Neuronal stem cell (in vitro differentiated cells): Measurements from ENCODE around the gene JAK1.

Source experiments
- DNase-seq: peaks from one replicate; pipeline ENCODE4 v3.0.0-alpha.2; 2013; ENCODE audit warnings: low spot score
- H2AFZ ChIP-seq: one replicate; pipeline ENCODE4 v1.6.1; 2013; ENCODE audit warnings: mild to moderate bottlenecking, low read length, inconsistent platforms
- H2AK5ac ChIP-seq: 2 replicates; pipeline ENCODE4 v1.6.1; 2013; ENCODE audit warnings: low read depth, mild to moderate bottlenecking, inconsistent platforms, low read length, moderate library complexity, mixed read lengths
- H2BK120ac ChIP-seq: 2 replicates; pipeline ENCODE4 v1.6.1; 2013; ENCODE audit warnings: low read depth, mild to moderate bottlenecking, inconsistent platforms, low read length, moderate library complexity, mixed read lengths
- H2BK12ac ChIP-seq: one replicate; pipeline ENCODE4 v1.6.1; 2013; ENCODE audit warnings: low read length, inconsistent platforms
- H2BK15ac ChIP-seq: 2 replicates; pipeline ENCODE4 v1.6.1; 2013; ENCODE audit warnings: mild to moderate bottlenecking, low read length, inconsistent platforms, mixed read lengths
- H2BK5ac ChIP-seq: one replicate; pipeline ENCODE4 v1.6.1; 2013; ENCODE audit warnings: inconsistent platforms, mild to moderate bottlenecking, low read length, moderate library complexity
- H3K14ac ChIP-seq: one replicate; pipeline ENCODE4 v1.6.1; 2013; ENCODE audit warnings: low read length, inconsistent platforms
- H3K18ac ChIP-seq: 2 replicates; pipeline ENCODE4 v1.6.1; 2013; ENCODE audit warnings: low read length, inconsistent platforms
- H3K23ac ChIP-seq: 2 replicates; pipeline ENCODE4 v1.6.1; 2013; ENCODE audit warnings: low read depth, mild to moderate bottlenecking, mixed read lengths, low read length, inconsistent platforms; ENCODE audit not compliant: poor library complexity
- H3K27ac ChIP-seq: replicated peaks from 3 replicates; pipeline ENCODE4 v1.5.1; 2013; ENCODE audit warnings: low read length, inconsistent platforms
- H3K27me3 ChIP-seq, 3 experiments: 2 replicates each; pipeline ENCODE4 v1.6.1; 2013; ENCODE audit warnings: low read length in 3 of 3, mild to moderate bottlenecking in 2 of 3, inconsistent platforms in 1 of 3, low read depth in 1 of 3, mixed read lengths in 1 of 3, moderate library complexity in 1 of 3; ENCODE audit not compliant: control insufficient read depth in 3 of 3, insufficient read depth in 3 of 3
- H3K36me3 ChIP-seq, 2 donors: replicated peaks in 1 of 2; 2 replicates each; pipeline ENCODE4 v1.6.1; 2013; ENCODE audit warnings: low read length in 2 of 2; ENCODE audit not compliant: control insufficient read depth in 2 of 2, insufficient read depth in 2 of 2
- H3K4ac ChIP-seq: 2 replicates; pipeline ENCODE4 v1.6.1; 2013; ENCODE audit warnings: inconsistent platforms, mild to moderate bottlenecking, low read length, moderate library complexity
- H3K4me1 ChIP-seq, 2 donors: 1 replicate in 1 of 2; 2 replicates in 1 of 2; pipeline ENCODE4 v1.6.1; 2013; ENCODE audit warnings: low read length in 2 of 2, low read depth in 1 of 2; ENCODE audit not compliant: control insufficient read depth in 2 of 2, insufficient read depth in 1 of 2
- H3K4me2 ChIP-seq: one replicate; pipeline ENCODE4 v1.6.1; 2013; ENCODE audit warnings: mild to moderate bottlenecking, low read length, inconsistent platforms; ENCODE audit not compliant: insufficient read depth, poor library complexity, severe bottlenecking
- H3K4me3 ChIP-seq, 2 donors: 2 replicates each; pipeline ENCODE4 v1.5.1; 2013; ENCODE audit warnings: low read length in 2 of 2, mild to moderate bottlenecking in 2 of 2, inconsistent platforms in 1 of 2, moderate library complexity in 1 of 2
- H3K79me1 ChIP-seq: one replicate; pipeline ENCODE4 v1.6.1; 2013; ENCODE audit warnings: low read depth, mild to moderate bottlenecking, inconsistent platforms, low read length, moderate library complexity
- H3K9ac ChIP-seq: one replicate; pipeline ENCODE4 v1.6.1; 2013; ENCODE audit warnings: mild to moderate bottlenecking, low read depth, low read length, inconsistent platforms; ENCODE audit not compliant: poor library complexity
- H3K9me3 ChIP-seq, 2 donors: replicated peaks in 1 of 2; 2 replicates each; pipeline versions ENCODE3 to v1.6.1; 2013; ENCODE audit warnings: low read length in 2 of 2, mild to moderate bottlenecking in 2 of 2, inconsistent platforms in 1 of 2, low read depth in 1 of 2, mixed read lengths in 1 of 2, moderate library complexity in 1 of 2; ENCODE audit not compliant: control insufficient read depth in 2 of 2, insufficient read depth in 1 of 2
- H4K8ac ChIP-seq: one replicate; pipeline ENCODE4 v1.6.1; 2013; ENCODE audit warnings: low read depth, mild to moderate bottlenecking, inconsistent platforms, low read length, moderate library complexity
- H4K91ac ChIP-seq: one replicate; pipeline ENCODE4 v1.6.1; 2013; ENCODE audit warnings: low read length, low read depth, mild to moderate bottlenecking, inconsistent platforms; ENCODE audit not compliant: poor library complexity
- WGBS, 2 donors: extraction: QIAGEN DNeasy Blood & Tissue Kit; methylation state at CpG; one replicate each; pipeline ENCODE4 v1.1.7; 2013; ENCODE audit warnings: missing lambda C conversion rate in 2 of 2, mixed read lengths in 1 of 2; ENCODE audit not compliant: insufficient read length in 2 of 2, insufficient replicate concordance in 1 of 2; ENCODE audit errors: extremely low coverage in 2 of 2; 5-methylcytosine and 5-hydroxymethylcytosine counted together

The JAK1 gene

GRCh38 chr1:64841330-64842065 is 124.9 kb downstream of the JAK1 start:
- Histone ChIP-seq H3K4me2 (no peak overlapping the region), H3K4me1 (peaks cover 0 to 17% of the 10 kb centered on the region in 2 donors), H3K18ac (no peak overlapping the region), H2BK5ac (no peak overlapping the region), H3K36me3 (peaks cover 0 to 73% of the 10 kb centered on the region in 2 donors), H3K14ac (no peak overlapping the region), H3K9me3 (no peaks in the 10 kb centered on the region), H2BK12ac (no peak overlapping the region), H2AK5ac (no peak overlapping the region), H3K27me3 (no peaks in the 10 kb centered on the region), H3K4me3 (no peak overlapping the region), H2BK120ac (no peak overlapping the region), H3K23ac (no peak overlapping the region), H3K4ac (no peak overlapping the region), H4K8ac (no peak overlapping the region), H2BK15ac (no peak overlapping the region), H3K27ac (no peak overlapping the region), H4K91ac (no peak overlapping the region), H3K9ac (no peak overlapping the region), H2AFZ (no peak overlapping the region), H3K79me1 (no peaks in the 10 kb centered on the region)
- whole genome bisulfite sequencing, 2 donors: no CpG with 5 or more reads among the region's 6 CpGs
- DNase-seq: no peak

- Histone ChIP-seq H3K4ac (no peak overlapping the region), H3K14ac (no peak overlapping the region), H2BK12ac (no peak overlapping the region), H3K4me1 (peaks cover 0 to 17% of the 10 kb centered on the region in 2 donors), H4K8ac (no peak overlapping the region), H3K36me3 (peaks cover 0 to 76% of the 10 kb centered on the region in 2 donors), H2BK5ac (no peak overlapping the region), H3K18ac (no peak overlapping the region), H3K9ac (no peak overlapping the region), H4K91ac (no peak overlapping the region), H3K4me3 (no peak overlapping the region), H2AFZ (no peak overlapping the region), H3K27ac (no peak overlapping the region), H2BK15ac (no peak overlapping the region), H3K79me1 (no peaks in the 10 kb centered on the region), H3K23ac (no peak overlapping the region), H2AK5ac (no peak overlapping the region), H3K9me3 (no peaks in the 10 kb centered on the region), H3K27me3 (no peaks in the 10 kb centered on the region), H3K4me2 (no peak overlapping the region), H2BK120ac (no peak overlapping the region)
- DNase-seq: no peak
- WGBS, 2 donors: no CpG with 5 or more reads among the region's 15 CpGs
Measured at GRCh38 chr1:64839732-64840405, 126.5 kb downstream of the JAK1 start.

DNA sequence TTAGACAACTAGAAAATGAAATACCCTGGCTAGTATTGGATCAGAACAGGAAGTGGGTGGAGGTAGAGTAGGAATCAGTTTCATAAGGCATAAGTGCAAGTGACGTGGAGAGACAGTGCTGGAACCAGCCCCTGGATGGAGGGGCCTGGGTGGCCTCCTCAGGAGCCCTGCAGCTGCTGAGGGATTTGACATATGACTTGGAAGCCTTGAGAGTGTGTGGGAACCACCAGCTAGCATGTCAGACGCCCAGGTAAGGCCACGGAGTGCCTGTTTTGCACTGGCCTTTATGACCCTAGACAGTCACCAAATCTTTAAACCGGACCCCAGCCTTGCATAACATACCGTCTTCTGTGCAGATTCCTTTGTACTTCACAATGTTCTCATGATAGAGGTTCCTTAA is 127.1 kb downstream of the JAK1 start:
- Histone ChIP-seq H3K27ac (no peak overlapping the region), H2BK15ac (no peak overlapping the region), H3K9ac (peak overlapping the region; percentile 15), H4K91ac (no peak overlapping the region), H3K9me3 (no peaks in the 10 kb centered on the region), H3K23ac (no peak overlapping the region), H4K8ac (no peak overlapping the region), H3K4me2 (no peak overlapping the region), H3K18ac (no peak overlapping the region), H3K4me1 (peaks cover 0 to 17% of the 10 kb centered on the region in 2 donors), H2BK12ac (no peak overlapping the region), H2BK5ac (no peak overlapping the region), H3K4ac (no peak overlapping the region), H3K14ac (no peak overlapping the region), H3K4me3 (no peak overlapping the region), H3K27me3 (no peaks in the 10 kb centered on the region), H2AFZ (no peak overlapping the region), H3K79me1 (no peaks in the 10 kb centered on the region), H2AK5ac (no peak overlapping the region), H3K36me3 (peaks cover 0 to 77% of the 10 kb centered on the region in 2 donors), H2BK120ac (no peak overlapping the region)
- no CpG with 5 or more reads among the region's 5 CpGs for WGBS, 2 donors
- no peak for DNase-seq

DNA sequence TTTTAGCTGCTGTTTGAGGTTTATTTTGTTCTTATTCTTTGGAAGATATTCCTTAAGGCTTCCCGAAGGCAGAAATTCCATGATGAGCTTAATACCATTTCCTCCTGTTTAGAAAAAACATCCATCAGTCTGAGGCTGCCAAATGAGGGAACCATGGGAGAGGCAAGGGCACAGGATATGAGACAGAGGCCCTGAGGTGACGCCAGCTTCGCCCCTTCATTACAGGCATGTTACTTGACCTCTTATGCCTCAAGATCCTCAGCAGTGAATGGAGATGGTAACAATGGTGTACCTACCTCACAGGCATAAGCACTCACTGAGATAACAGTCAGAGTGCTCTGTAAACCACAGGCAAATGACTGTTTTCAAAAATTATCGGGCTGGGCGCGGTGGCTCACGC is 127.9 kb downstream of the JAK1 start:
- Histone ChIP-seq H3K27me3 (no peaks in the 10 kb centered on the region), H2BK12ac (no peak overlapping the region), H3K4me2 (no peak overlapping the region), H3K4ac (no peak overlapping the region), H3K23ac (no peak overlapping the region), H4K91ac (no peak overlapping the region), H3K9me3 (no peaks in the 10 kb centered on the region), H3K9ac (no peak overlapping the region), H3K14ac (no peak overlapping the region), H4K8ac (no peak overlapping the region), H3K36me3 (peaks cover 0 to 77% of the 10 kb centered on the region in 2 donors), H2BK5ac (no peak overlapping the region), H2AK5ac (no peak overlapping the region), H2BK15ac (no peak overlapping the region), H3K27ac (no peak overlapping the region), H3K18ac (no peak overlapping the region), H3K4me3 (no peak overlapping the region), H2AFZ (no peak overlapping the region), H3K79me1 (no peaks in the 10 kb centered on the region), H3K4me1 (peaks cover 0 to 17% of the 10 kb centered on the region in 2 donors), H2BK120ac (no peak overlapping the region)
- no CpG with 5 or more reads among the region's 7 CpGs for WGBS, 2 donors
- DNase-seq: no peak
